Liver (tissue), 9 donors: ENCODE results near the gene LYPD5. TPM values are rescaled to one million over a fixed set of nuclear protein-coding genes. Genes with fewer than 3 reads are reported as not detected.

ENCODE experiments used
- DNase-seq: peaks from one replicate; pipeline ENCODE4 v3.0.0-alpha.2; 2017; ENCODE audit warnings: low spot score
- H3K27ac ChIP-seq, 2 donors: one replicate each; pipeline ENCODE4 v1.7.0; 2013; ENCODE audit warnings: inconsistent platforms in 2 of 2, low read length in 2 of 2, control low read depth in 1 of 2, low read depth in 1 of 2, mild to moderate bottlenecking in 1 of 2
- H3K27me3 ChIP-seq, 4 donors: one replicate each; pipeline versions ENCODE4 v1.6.1 to v1.7.0; 2013; ENCODE audit warnings: low read length in 3 of 4, inconsistent platforms in 1 of 4, mild to moderate bottlenecking in 1 of 4, moderate library complexity in 1 of 4; ENCODE audit not compliant: control insufficient read depth in 4 of 4, insufficient read depth in 4 of 4
- H3K36me3 ChIP-seq, 4 donors: one replicate each; pipeline versions ENCODE4 v1.6.1 to v1.7.0; 2013; ENCODE audit warnings: low read length in 3 of 4, mild to moderate bottlenecking in 3 of 4, low read depth in 1 of 4, moderate library complexity in 1 of 4; ENCODE audit not compliant: control insufficient read depth in 4 of 4, insufficient read depth in 3 of 4
- H3K4me1 ChIP-seq, 4 donors: one replicate each; pipeline versions ENCODE4 v1.6.1 to v1.7.0; 2013; ENCODE audit warnings: low read length in 3 of 4, mild to moderate bottlenecking in 3 of 4, moderate library complexity in 1 of 4; ENCODE audit not compliant: control insufficient read depth in 4 of 4, insufficient read depth in 4 of 4
- H3K4me3 ChIP-seq, 3 donors: one replicate each; pipeline versions ENCODE4 v1.6.1 to v1.7.0; 2013; ENCODE audit warnings: low read length in 3 of 3, control low read depth in 1 of 3, low read depth in 1 of 3, mild to moderate bottlenecking in 1 of 3
- H3K9ac ChIP-seq, 2 donors: one replicate each; pipeline ENCODE4 v1.7.0; 2013; ENCODE audit warnings: low read length in 2 of 2, mild to moderate bottlenecking in 2 of 2, moderate library complexity in 2 of 2, control low read depth in 1 of 2, low read depth in 1 of 2
- H3K9me3 ChIP-seq, 4 donors: one replicate each; pipeline versions ENCODE4 v1.6.1 to v1.7.0; 2013; ENCODE audit warnings: low read length in 3 of 4; ENCODE audit not compliant: control insufficient read depth in 4 of 4
- EGR1 ChIP-seq, 2 donors: IDR thresholded peaks; 2 replicates each; pipeline ENCODE4 v1.6.1; 2016 to 2018; ENCODE audit warnings: antibody characterized with exemption in 2 of 2, low read depth in 2 of 2
- FOXA1 ChIP-seq: IDR thresholded peaks from 2 replicates; pipeline ENCODE4 v1.6.1; 2016; ENCODE audit warnings: antibody characterized with exemption
- FOXA2 ChIP-seq: IDR thresholded peaks from 2 replicates; pipeline ENCODE4 v1.6.1; 2016; ENCODE audit warnings: antibody characterized with exemption
- GABPA ChIP-seq, 2 donors: IDR thresholded peaks in 1 of 2; conservative IDR thresholded peaks in 1 of 2; 2 replicates each; pipeline ENCODE4 v1.6.1; 2016; ENCODE audit warnings: antibody characterized with exemption in 2 of 2, mild to moderate bottlenecking in 1 of 2, moderate library complexity in 1 of 2
- HNF4A ChIP-seq, 2 donors: conservative IDR thresholded peaks; 2 replicates each; pipeline ENCODE4 v1.6.1; 2016; ENCODE audit warnings: antibody characterized with exemption in 2 of 2, mild to moderate bottlenecking in 2 of 2
- HNF4G ChIP-seq: IDR thresholded peaks from 2 replicates; pipeline ENCODE4 v1.6.1; 2016; ENCODE audit warnings: antibody characterized with exemption
- JUND ChIP-seq, 2 donors: IDR thresholded peaks; 2 replicates each; pipeline ENCODE4 v1.6.1; 2016; ENCODE audit warnings: antibody characterized with exemption in 2 of 2
- NR2F2 ChIP-seq: IDR thresholded peaks from 2 replicates; pipeline ENCODE4 v1.6.1; 2016; ENCODE audit warnings: antibody characterized with exemption
- RAD21 ChIP-seq, 2 donors: IDR thresholded peaks; 2 replicates each; pipeline ENCODE4 v1.6.1; 2016; ENCODE audit warnings: antibody characterized with exemption in 2 of 2, mild to moderate bottlenecking in 2 of 2
- REST ChIP-seq: IDR thresholded peaks from 2 replicates; pipeline ENCODE4 v1.6.1; 2016; ENCODE audit warnings: antibody characterized with exemption, mild to moderate bottlenecking
- SP1 ChIP-seq: IDR thresholded peaks from 2 replicates; pipeline ENCODE4 v1.6.1; 2018; ENCODE audit warnings: antibody characterized with exemption, mild to moderate bottlenecking
- TAF1 ChIP-seq: conservative IDR thresholded peaks from 2 replicates; pipeline ENCODE4 v1.6.1; 2016; ENCODE audit warnings: antibody characterized with exemption, mild to moderate bottlenecking
- YY1 ChIP-seq: IDR thresholded peaks from 2 replicates; pipeline ENCODE4 v1.6.1; 2016; ENCODE audit warnings: antibody characterized with exemption, mild to moderate bottlenecking
- WGBS: extraction: QIAGEN DNeasy Blood & Tissue Kit; methylation state at CpG from one replicate; pipeline ENCODE4 v1.1.7; 2013; 5-methylcytosine and 5-hydroxymethylcytosine counted together
- polyA plus RNA-seq, 2 donors: library from polyadenylated mRNA; stranded (reverse) in 1 of 2; unstranded in 1 of 2; fragments of 200-250 nt in 1 of 2; fragments of >200 nt in 1 of 2; fragmentation: Nextera tagmentation in 1 of 2; extraction: Ambion mirVana in 1 of 2; gene quantifications; one replicate each; pipeline versions ENCODE4 v1.2.1 to v1.2.3, GENCODE V29; 2013 to 2015
- total RNA-seq, 2 donors: library from RNA; depleted of rRNA; stranded (reverse); fragments of >200 nt; gene quantifications; one replicate each; pipeline ENCODE4 v1.2.3, GENCODE V29; 2014
- TF ChIP-seq, protein P1 (sequence below): IDR thresholded peaks from 2 replicates; pipeline ENCODE4 v1.6.1; 2016; ENCODE audit warnings: antibody characterized with exemption
- TF ChIP-seq, protein P2 (sequence below): IDR thresholded peaks from 2 replicates; pipeline ENCODE4 v1.6.1; 2016; ENCODE audit warnings: antibody characterized with exemption
- TF ChIP-seq, protein P3 (sequence below): IDR thresholded peaks from 2 replicates; pipeline ENCODE4 v1.6.1; 2016; ENCODE audit warnings: antibody characterized with exemption
- donor health status: healthy.
- donor health status: healthy.
- donor health status: healthy.
- donor health status: healthy.
- donor health status: healthy.

The LYPD5 gene
- total and polyA plus RNA-seq, 4 donors: 0.08 to 0.14 (median 0.13) TPM; not detected in 1

- no peak overlapping the region for H3K27ac ChIP-seq
- WGBS: 61% methylated on average over 6 of the region's 6 CpGs
Observed at GRCh38 chr19:43799502-43800142, 2.6 kb downstream of the LYPD5 start.

GRCh38 chr19:43798546-43799409, 3.5 kb downstream of the LYPD5 start:
- Histone ChIP-seq H3K4me1 (peaks cover 2 to 9% (median 5%) of the 10 kb centered on the region in 4 donors), H3K27ac (no peak overlapping the region), H3K4me3 (peak overlapping the region; percentile 30 to 47 (median 41)), H3K36me3 (no peaks in the 10 kb centered on the region), H3K9me3 (peaks cover 0 to 7% (median 4%) of the 10 kb centered on the region in 4 donors), H3K27me3 (peaks cover 0 to 8% (median 1%) of the 10 kb centered on the region in 4 donors), H3K9ac (no peak overlapping the region)
- TF ChIP-seq SP1 (no peak), RAD21 (IDR thresholded peaks at IDR 0.05) (no peak), NR2F2 (no peak), FOXA1 (no peak), JUND (IDR thresholded peaks at IDR 0.05) (no peak), TAF1 (no peak), REST (no peak), YY1 (no peak), EGR1 (IDR thresholded peaks at IDR 0.05; ENCODE audit: low read depth in 2 of 2) (no peak), GABPA (IDR thresholded peaks at IDR 0.05 in 1 of 2, conservative IDR thresholded peaks at IDR 0.05 in 1 of 2) (no peak), FOXA2 (no peak), HNF4G (no peak), HNF4A (conservative IDR thresholded peaks at IDR 0.05) (no peak)
- TF ChIP-seq, protein P1, sequence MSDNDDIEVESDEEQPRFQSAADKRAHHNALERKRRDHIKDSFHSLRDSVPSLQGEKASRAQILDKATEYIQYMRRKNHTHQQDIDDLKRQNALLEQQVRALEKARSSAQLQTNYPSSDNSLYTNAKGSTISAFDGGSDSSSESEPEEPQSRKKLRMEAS: no peak
- TF ChIP-seq, protein P2, sequence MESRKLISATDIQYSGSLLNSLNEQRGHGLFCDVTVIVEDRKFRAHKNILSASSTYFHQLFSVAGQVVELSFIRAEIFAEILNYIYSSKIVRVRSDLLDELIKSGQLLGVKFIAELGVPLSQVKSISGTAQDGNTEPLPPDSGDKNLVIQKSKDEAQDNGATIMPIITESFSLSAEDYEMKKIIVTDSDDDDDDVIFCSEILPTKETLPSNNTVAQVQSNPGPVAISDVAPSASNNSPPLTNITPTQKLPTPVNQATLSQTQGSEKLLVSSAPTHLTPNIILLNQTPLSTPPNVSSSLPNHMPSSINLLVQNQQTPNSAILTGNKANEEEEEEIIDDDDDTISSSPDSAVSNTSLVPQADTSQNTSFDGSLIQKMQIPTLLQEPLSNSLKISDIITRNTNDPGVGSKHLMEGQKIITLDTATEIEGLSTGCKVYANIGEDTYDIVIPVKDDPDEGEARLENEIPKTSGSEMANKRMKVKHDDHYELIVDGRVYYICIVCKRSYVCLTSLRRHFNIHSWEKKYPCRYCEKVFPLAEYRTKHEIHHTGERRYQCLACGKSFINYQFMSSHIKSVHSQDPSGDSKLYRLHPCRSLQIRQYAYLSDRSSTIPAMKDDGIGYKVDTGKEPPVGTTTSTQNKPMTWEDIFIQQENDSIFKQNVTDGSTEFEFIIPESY: no peak
- TF ChIP-seq, protein P3, sequence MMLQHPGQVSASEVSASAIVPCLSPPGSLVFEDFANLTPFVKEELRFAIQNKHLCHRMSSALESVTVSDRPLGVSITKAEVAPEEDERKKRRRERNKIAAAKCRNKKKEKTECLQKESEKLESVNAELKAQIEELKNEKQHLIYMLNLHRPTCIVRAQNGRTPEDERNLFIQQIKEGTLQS: no peak
- WGBS: 14% methylated on average over 70 of the region's 70 CpGs
- DNase-seq: no peak

More at GRCh38 chr19:43799502-43800142, 2.6 kb downstream of the LYPD5 start:
- peaks cover 0 to 7% (median 5%) of the 10 kb centered on the region in 4 donors for H3K9me3 ChIP-seq
- no peak for DNase-seq
- peaks cover 0 to 8% (median 1%) of the 10 kb centered on the region in 4 donors for H3K27me3 ChIP-seq
- TF ChIP-seq GABPA (IDR thresholded peaks at IDR 0.05 in 1 of 2, conservative IDR thresholded peaks at IDR 0.05 in 1 of 2): no peak
- H3K9ac ChIP-seq: no peak overlapping the region
- peaks cover 2 to 9% (median 5%) of the 10 kb centered on the region in 4 donors for H3K4me1 ChIP-seq
- no peak overlapping the region for H3K4me3 ChIP-seq
- H3K36me3 ChIP-seq: no peaks in the 10 kb centered on the region
